ENCODE results near the gene HTRA3. TPM values are rescaled to one million over a fixed set of nuclear protein-coding genes. Genes with fewer than 3 reads are reported as not detected.

The HTRA3 gene
- total RNA-seq, 1 donor from 2014 or later = 35.2 TPM

GRCh38 chr4:8234715-8235114, 34.8 kb upstream of the HTRA3 start:
- peak; percentile 47 for DNase-seq

- no peak for DNase-seq
Measured at GRCh38 chr4:8235224-8235623, 34.3 kb upstream of the HTRA3 start.

- no peak for DNase-seq
Measured at GRCh38 chr4:8235686-8236085, 33.9 kb upstream of the HTRA3 start.

GRCh38 chr4:8236106-8236919, 33.2 kb upstream of the HTRA3 start:
- no peak for DNase-seq

- DNase-seq = no peak
Measured at GRCh38 chr4:8236920-8237195, 32.7 kb upstream of the HTRA3 start.

- DNase-seq = no peak
Measured at GRCh38 chr4:8237256-8237989, 32.1 kb upstream of the HTRA3 start.

- DNase-seq = no peak
Measured at GRCh38 chr4:8238036-8238511, 31.5 kb upstream of the HTRA3 start.

GRCh38 chr4:8238515-8239053, 31.0 kb upstream of the HTRA3 start:
- DNase-seq = no peak

GRCh38 chr4:8239226-8239625, 30.3 kb upstream of the HTRA3 start:
- no peak for DNase-seq

- no peak for DNase-seq
Measured at GRCh38 chr4:8239661-8240060, 29.9 kb upstream of the HTRA3 start.

GRCh38 chr4:8240211-8241041, 29.1 kb upstream of the HTRA3 start:
- no peak for DNase-seq

- DNase-seq = no peak
Measured at GRCh38 chr4:8241211-8241779, 28.3 kb upstream of the HTRA3 start.

GRCh38 chr4:8241895-8242696, 27.5 kb upstream of the HTRA3 start:
- DNase-seq = peak; percentile 97

- peak; percentile 28 for DNase-seq
Measured at GRCh38 chr4:8242782-8243560, 26.6 kb upstream of the HTRA3 start.

GRCh38 chr4:8244001-8244757, 25.4 kb upstream of the HTRA3 start:
- DNase-seq = no peak

- no peak for DNase-seq
Measured at GRCh38 chr4:8244931-8245460, 24.6 kb upstream of the HTRA3 start.

- DNase-seq = no peak
Measured at GRCh38 chr4:8245884-8246833, 23.4 kb upstream of the HTRA3 start.
